ENCODE measurements around the gene GIN1.

DNA sequence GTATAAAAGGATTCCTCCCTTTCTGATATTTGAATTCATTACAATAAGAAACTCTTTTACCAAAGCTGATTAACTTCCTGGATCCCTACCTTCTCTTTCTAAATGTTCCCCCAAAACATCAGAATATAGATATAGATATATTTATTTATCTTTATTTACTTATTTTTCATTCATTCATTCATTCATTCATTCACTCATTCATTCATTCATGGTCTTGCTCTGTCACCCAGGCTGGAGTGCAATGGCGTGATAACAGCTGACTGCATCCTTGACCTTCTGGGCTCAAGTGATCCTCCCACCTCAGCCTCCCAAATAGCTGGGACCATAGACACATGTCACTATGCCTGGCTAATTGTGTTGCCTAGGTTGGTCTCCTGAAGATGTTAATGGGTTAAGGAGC lies 30.7 kb downstream of the GIN1 start:
- no peak for TF ChIP-seq CTCF (IDR thresholded peaks at IDR 0.05; ENCODE audit: low read depth, low read length, poor library complexity, severe bottlenecking)
- no peak for TF ChIP-seq EZH2phosphoT487 (IDR thresholded peaks at IDR 0.05; ENCODE audit: borderline replicate concordance, low read length)

Data from DOHH2 (cell line).